HG03060 (cell line): Measurements from ENCODE around the gene WDFY1.

Experiments
- ATAC-seq: cut with Tn5 transposase; IDR thresholded peaks from one replicate; pipeline ENCODE4 v1.9.1; 2021; ENCODE audit warnings: low read depth, moderate number of reproducible peaks; ENCODE audit not compliant: unreplicated experiment

WDFY1 gene

GRCh38 chr2:223865124-223865523 lies 80.0 kb downstream of the WDFY1 start:
- no peak for ATAC-seq

GRCh38 chr2:223863491-223863890 lies 81.6 kb downstream of the WDFY1 start:
- ATAC-seq: no peak

GRCh38 chr2:223860809-223861738 lies 84.1 kb downstream of the WDFY1 start:
- no peak for ATAC-seq

- ATAC-seq: no peak
Observed at GRCh38 chr2:223859070-223859469, 86.1 kb downstream of the WDFY1 start.

GRCh38 chr2:223856584-223856983 lies 88.6 kb downstream of the WDFY1 start:
- no peak for ATAC-seq

- ATAC-seq: no peak
Observed at GRCh38 chr2:223856021-223856420, 89.1 kb downstream of the WDFY1 start.

GRCh38 chr2:223855426-223855825 lies 89.7 kb downstream of the WDFY1 start:
- no peak for ATAC-seq

- no peak for ATAC-seq
Observed at GRCh38 chr2:223854741-223855140, 90.4 kb downstream of the WDFY1 start.

- no peak for ATAC-seq
Observed at GRCh38 chr2:223853425-223853837, 91.7 kb downstream of the WDFY1 start.

- ATAC-seq: no peak
Observed at GRCh38 chr2:223852281-223852795, 92.8 kb downstream of the WDFY1 start.

- ATAC-seq: no peak
Observed at GRCh38 chr2:223847410-223847809, 97.7 kb downstream of the WDFY1 start.

- no peak for ATAC-seq
Observed at GRCh38 chr2:223846515-223846914, 98.6 kb downstream of the WDFY1 start.

- ATAC-seq: peak; percentile 47
Observed at GRCh38 chr2:223841436-223842190, 103.5 kb downstream of the WDFY1 start.

GRCh38 chr2:223837287-223838061 lies 107.7 kb downstream of the WDFY1 start, which contains the start of gene AP1S3:
Gene AP1S3 (minus strand): TSS chr2:223837582. CDS start chr2:223837450, 132 bp downstream.
- peak; percentile 29 for ATAC-seq

GRCh38 chr2:223835701-223836532 lies 109.2 kb downstream of the WDFY1 start:
- ATAC-seq: peak; percentile 72

- no peak for ATAC-seq
Observed at GRCh38 chr2:223834431-223834830, 110.7 kb downstream of the WDFY1 start.

- ATAC-seq: no peak
Observed at GRCh38 chr2:223832241-223832903, 112.8 kb downstream of the WDFY1 start.

- no peak for ATAC-seq
Observed at GRCh38 chr2:223829128-223829527, 116.0 kb downstream of the WDFY1 start.

GRCh38 chr2:223828314-223828713 lies 116.8 kb downstream of the WDFY1 start:
- no peak for ATAC-seq
